Activated naive CD4-positive, alpha-beta T cell treated with anti-CD3 and anti-CD28 coated beads for 36 hours (primary cell): Measurements from ENCODE around the gene ELK4. TPM values are rescaled to one million over a fixed set of nuclear protein-coding genes. Genes with fewer than 3 reads are reported as not detected.

ENCODE experiments used
- CTCF ChIA-PET: fragments of 350-600 bp; sonication (Branson Sonifier 250); formaldehyde crosslinking; loops from one replicate; lab custom pipeline; 2021; ENCODE audit warnings: antibody characterized with exemption; lab: Charles Lee
- DNase-seq: peaks from one replicate; pipeline ENCODE4 v3.0.0-alpha.2; 2020
- H3K27ac Mint-ChIP-seq: one replicate; pipeline ENCODE4 v1.8.0; 2021; ENCODE audit warnings: mild to moderate bottlenecking, mixed read lengths
- H3K27me3 Mint-ChIP-seq: one replicate; pipeline ENCODE4 v1.8.0; 2021; ENCODE audit warnings: low read depth, mixed read lengths
- H3K36me3 Mint-ChIP-seq: one replicate; pipeline ENCODE4 v1.8.0; 2021; ENCODE audit warnings: low read depth, mixed read lengths
- H3K4me1 Mint-ChIP-seq: one replicate; pipeline ENCODE4 v1.8.0; 2021; ENCODE audit warnings: low read depth, mixed read lengths
- H3K4me3 Mint-ChIP-seq: one replicate; pipeline ENCODE4 v1.8.0; 2021; ENCODE audit warnings: mild to moderate bottlenecking, moderate library complexity, mixed read lengths
- H3K9me3 Mint-ChIP-seq: one replicate; pipeline ENCODE4 v1.8.0; 2021; ENCODE audit warnings: mixed read lengths
- intact Hi-C: fragments of 100-400 bp; cut with micrococcal nuclease; formaldehyde crosslinking; loops from one replicate; pipeline ENCODE4 v1.15.1; 2023
- total RNA-seq, 2 experiments: library from RNA; stranded (reverse); gene quantifications; one replicate each; pipeline ENCODE4 v1.2.3, GENCODE V29; 2021

Gene ELK4
- total RNA-seq, 2 experiments from 2014 or later, result 60.5 to 62.4 TPM

GRCh38 chr1:205670611-205671430 lies 39.0 kb upstream of the ELK4 start:
- Mint-ChIP-seq H3K27me3 (peaks cover 15% of the 10 kb centered on the region), H3K27ac (no peak overlapping the region), H3K4me3 (no peak overlapping the region), H3K9me3 (no peaks in the 10 kb centered on the region), H3K36me3 (no peaks in the 10 kb centered on the region), H3K4me1 (no peaks in the 10 kb centered on the region)
- intact Hi-C loops, result no loop called here
- CTCF ChIA-PET, result interaction anchor here (0.9 to 1.6 kb wide), 3 partner anchors 12 to 111 kb away, joined by 3 to 20 read pairs (median 4); no protein-coding TSS in a partner anchor
- no peak for DNase-seq

- DNase-seq, result no peak
- H3K9me3 Mint-ChIP-seq, result no peaks in the 10 kb centered on the region
Measured at GRCh38 chr1:205670150-205670446, 38.3 kb upstream of the ELK4 start.

GRCh38 chr1:205669341-205670149 lies 37.7 kb upstream of the ELK4 start:
- DNase-seq, result no peak
- no peak overlapping the region for H3K4me3 Mint-ChIP-seq
- intact Hi-C loops, result no loop called here

More at GRCh38 chr1:205670150-205670446, 38.3 kb upstream of the ELK4 start:
- Mint-ChIP-seq H3K4me1 (no peaks in the 10 kb centered on the region), H3K4me3 (no peak overlapping the region), H3K27ac (no peak overlapping the region), H3K36me3 (no peaks in the 10 kb centered on the region), H3K27me3 (peaks cover 15% of the 10 kb centered on the region)
- CTCF ChIA-PET, result interaction anchor here (1.1 to 1.6 kb wide), 2 partner anchors 11 to 41 kb away, joined by 3 to 20 read pairs; no protein-coding TSS in a partner anchor
- intact Hi-C loops, result no loop called here

GRCh38 chr1:205668951-205669340 lies 37.1 kb upstream of the ELK4 start:
- intact Hi-C loops, result no loop called here
- H3K4me1 Mint-ChIP-seq, result no peaks in the 10 kb centered on the region
- no peak overlapping the region for H3K27ac Mint-ChIP-seq
- no peaks in the 10 kb centered on the region for H3K9me3 Mint-ChIP-seq
- no peak for DNase-seq
- H3K4me3 Mint-ChIP-seq, result no peak overlapping the region
- CTCF ChIA-PET, result interaction anchor here (0.6 to 3.5 kb wide), 5 partner anchors 10 to 922 kb away, joined by 3 to 20 read pairs (median 3); no protein-coding TSS in a partner anchor
- peaks cover 15% of the 10 kb centered on the region for H3K27me3 Mint-ChIP-seq
- H3K36me3 Mint-ChIP-seq, result no peaks in the 10 kb centered on the region

More at GRCh38 chr1:205669341-205670149, 37.7 kb upstream of the ELK4 start:
- CTCF ChIA-PET, result interaction anchor here (0.6 to 3.5 kb wide), 5 partner anchors 11 to 922 kb away, joined by 3 to 20 read pairs (median 3); no protein-coding TSS in a partner anchor
- peaks cover 15% of the 10 kb centered on the region for H3K27me3 Mint-ChIP-seq
- H3K4me1 Mint-ChIP-seq, result no peaks in the 10 kb centered on the region
- H3K9me3 Mint-ChIP-seq, result no peaks in the 10 kb centered on the region
- no peaks in the 10 kb centered on the region for H3K36me3 Mint-ChIP-seq
- no peak overlapping the region for H3K27ac Mint-ChIP-seq

GRCh38 chr1:205667909-205668643 lies 36.3 kb upstream of the ELK4 start:
- H3K36me3 Mint-ChIP-seq, result no peaks in the 10 kb centered on the region
- no peak overlapping the region for H3K27ac Mint-ChIP-seq

GRCh38 chr1:205666372-205667166 lies 34.8 kb upstream of the ELK4 start:
- intact Hi-C loops, result no loop called here
- CTCF ChIA-PET, result interaction anchor here (0.5 to 3.5 kb wide), 6 partner anchors 8 to 248 kb away, joined by 3 to 20 read pairs (median 4); no protein-coding TSS in a partner anchor
- H3K36me3 Mint-ChIP-seq, result no peaks in the 10 kb centered on the region
- H3K4me1 Mint-ChIP-seq, result no peaks in the 10 kb centered on the region
- peaks cover 13% of the 10 kb centered on the region for H3K27me3 Mint-ChIP-seq
- no peaks in the 10 kb centered on the region for H3K9me3 Mint-ChIP-seq
- no peak overlapping the region for H3K27ac Mint-ChIP-seq
- DNase-seq, result no peak
- H3K4me3 Mint-ChIP-seq, result no peak overlapping the region

More at GRCh38 chr1:205667909-205668643, 36.3 kb upstream of the ELK4 start:
- H3K27me3 Mint-ChIP-seq, result peaks cover 15% of the 10 kb centered on the region
- no peaks in the 10 kb centered on the region for H3K9me3 Mint-ChIP-seq
- intact Hi-C loops, result no loop called here
- CTCF ChIA-PET, result interaction anchor here (0.6 to 3.5 kb wide), 6 partner anchors 10 to 309 kb away, joined by 3 to 20 read pairs (median 3); no protein-coding TSS in a partner anchor
- no peak for DNase-seq
- H3K4me1 Mint-ChIP-seq, result no peaks in the 10 kb centered on the region
- H3K4me3 Mint-ChIP-seq, result no peak overlapping the region

- no peak overlapping the region for H3K4me3 Mint-ChIP-seq
- H3K36me3 Mint-ChIP-seq, result no peaks in the 10 kb centered on the region
- CTCF ChIA-PET, result interaction anchor here (0.5 kb wide), 1 partner anchor 56 kb away, joined by 5 read pairs; no protein-coding TSS in a partner anchor
- no peaks in the 10 kb centered on the region for H3K9me3 Mint-ChIP-seq
- H3K27me3 Mint-ChIP-seq, result peaks cover 13% of the 10 kb centered on the region
- no peak overlapping the region for H3K27ac Mint-ChIP-seq
- intact Hi-C loops, result no loop called here
- DNase-seq, result no peak
- H3K4me1 Mint-ChIP-seq, result no peaks in the 10 kb centered on the region
Measured at GRCh38 chr1:205665201-205666045, 33.6 kb upstream of the ELK4 start.

- Mint-ChIP-seq H3K27me3 (peaks cover 13% of the 10 kb centered on the region), H3K4me1 (no peaks in the 10 kb centered on the region), H3K4me3 (no peak overlapping the region), H3K9me3 (no peaks in the 10 kb centered on the region), H3K27ac (no peak overlapping the region), H3K36me3 (no peaks in the 10 kb centered on the region)
- intact Hi-C loops, result no loop called here
- no peak for DNase-seq
- CTCF ChIA-PET, result interaction anchor here (1.0 kb wide), 1 partner anchor 303 kb away, joined by 4 read pairs; no protein-coding TSS in a partner anchor
Measured at GRCh38 chr1:205664399-205665017, 32.7 kb upstream of the ELK4 start.

- H3K27me3 Mint-ChIP-seq, result peaks cover 6% of the 10 kb centered on the region
- no peak for DNase-seq
- H3K27ac Mint-ChIP-seq, result no peak overlapping the region
- no peaks in the 10 kb centered on the region for H3K36me3 Mint-ChIP-seq
- peaks cover 2% of the 10 kb centered on the region for H3K4me1 Mint-ChIP-seq
- intact Hi-C loops, result no loop called here
- no peaks in the 10 kb centered on the region for H3K9me3 Mint-ChIP-seq
- CTCF ChIA-PET, result interaction anchor here (1.0 to 1.3 kb wide), 2 partner anchors 48 to 304 kb away, joined by 3 to 4 read pairs; no protein-coding TSS in a partner anchor
- no peak overlapping the region for H3K4me3 Mint-ChIP-seq
Measured at GRCh38 chr1:205663286-205663936, 31.6 kb upstream of the ELK4 start.

- no peaks in the 10 kb centered on the region for H3K9me3 Mint-ChIP-seq
- no peak for DNase-seq
- H3K27ac Mint-ChIP-seq, result no peak overlapping the region
- peaks cover 2% of the 10 kb centered on the region for H3K4me1 Mint-ChIP-seq
- intact Hi-C loops, result no loop called here
- H3K27me3 Mint-ChIP-seq, result no peaks in the 10 kb centered on the region
- CTCF ChIA-PET, result interaction anchor here (0.7 to 1.3 kb wide), 2 partner anchors 49 to 314 kb away, joined by 3 read pairs; no protein-coding TSS in a partner anchor
- H3K36me3 Mint-ChIP-seq, result no peaks in the 10 kb centered on the region
- H3K4me3 Mint-ChIP-seq, result no peak overlapping the region
Measured at GRCh38 chr1:205662791-205663190, 31.0 kb upstream of the ELK4 start.
